NCI-H524 treated with DMSO at 0.1 percent for 48 hours (cell line): Measurements from ENCODE around the gene GRIP2.
A peak's percentile ranks its signal among the peaks of the same experiment; 100 is the strongest.

Experiments
- DNase-seq: peaks from one replicate; lab custom pipeline; 2025; lab: John Stamatoyannopoulos, UW

Gene GRIP2

GRCh38 chr3:14561051-14561960 lies 21.2 kb upstream of the GRIP2 start:
- no peak for DNase-seq

GRCh38 chr3:14560110-14560509 lies 20.0 kb upstream of the GRIP2 start:
- DNase-seq, result no peak

- DNase-seq, result no peak
Measured at GRCh38 chr3:14558029-14558428, 17.9 kb upstream of the GRIP2 start.

- DNase-seq, result no peak
Measured at GRCh38 chr3:14555835-14556234, 15.7 kb upstream of the GRIP2 start.

GRCh38 chr3:14554715-14555114 lies 14.6 kb upstream of the GRIP2 start:
- no peak for DNase-seq

- DNase-seq, result no peak
Measured at GRCh38 chr3:14553871-14554270, 13.7 kb upstream of the GRIP2 start.

GRCh38 chr3:14552717-14553116 lies 12.6 kb upstream of the GRIP2 start:
- no peak for DNase-seq

GRCh38 chr3:14552041-14552648 lies 12.0 kb upstream of the GRIP2 start:
- DNase-seq, result no peak

- no peak for DNase-seq
Measured at GRCh38 chr3:14550651-14551611, 10.8 kb upstream of the GRIP2 start.

GRCh38 chr3:14550181-14550580 lies 10.0 kb upstream of the GRIP2 start:
- no peak for DNase-seq

GRCh38 chr3:14549256-14549919 lies 9.2 kb upstream of the GRIP2 start:
- no peak for DNase-seq

- peak; percentile 39 for DNase-seq
Measured at GRCh38 chr3:14548321-14548729, 8.2 kb upstream of the GRIP2 start.

GRCh38 chr3:14547693-14548092 lies 7.6 kb upstream of the GRIP2 start:
- DNase-seq, result no peak

GRCh38 chr3:14546041-14546440 lies 5.9 kb upstream of the GRIP2 start:
- no peak for DNase-seq

GRCh38 chr3:14545251-14545635 lies 5.1 kb upstream of the GRIP2 start:
- no peak for DNase-seq

GRCh38 chr3:14544282-14545250 lies 4.4 kb upstream of the GRIP2 start:
- no peak for DNase-seq

GRCh38 chr3:14543446-14543845 lies 3.3 kb upstream of the GRIP2 start:
- no peak for DNase-seq

GRCh38 chr3:14542656-14543055 lies 2.5 kb upstream of the GRIP2 start:
- no peak for DNase-seq

- DNase-seq, result no peak
Measured at GRCh38 chr3:14541646-14542045, 1.5 kb upstream of the GRIP2 start.

- DNase-seq, result no peak
Measured at GRCh38 chr3:14540821-14541385, 761 bp upstream of the GRIP2 start.
